Upper lobe of left lung (tissue), 4 donors: ENCODE measurements around the gene SLC25A21.

Source experiments
- POLR2AphosphoS5 ChIP-seq, 2 donors: sonication (generic); formaldehyde crosslinking; IDR thresholded peaks; one replicate each; pipeline ENCODE4 v1.5.1; 2017; ENCODE audit warnings: antibody characterized with exemption in 2 of 2
- TF ChIP-seq, protein P1 (sequence below), 6 experiments: fragments of 450-650 bp in 4 of 6; fragments of 200-600 bp in 2 of 6; sonication (generic) in 2 of 6; IDR thresholded peaks; one replicate each; pipeline ENCODE4 v1.5.1; 2016 to 2019; ENCODE audit warnings: antibody characterized with exemption in 6 of 6

DNA sequence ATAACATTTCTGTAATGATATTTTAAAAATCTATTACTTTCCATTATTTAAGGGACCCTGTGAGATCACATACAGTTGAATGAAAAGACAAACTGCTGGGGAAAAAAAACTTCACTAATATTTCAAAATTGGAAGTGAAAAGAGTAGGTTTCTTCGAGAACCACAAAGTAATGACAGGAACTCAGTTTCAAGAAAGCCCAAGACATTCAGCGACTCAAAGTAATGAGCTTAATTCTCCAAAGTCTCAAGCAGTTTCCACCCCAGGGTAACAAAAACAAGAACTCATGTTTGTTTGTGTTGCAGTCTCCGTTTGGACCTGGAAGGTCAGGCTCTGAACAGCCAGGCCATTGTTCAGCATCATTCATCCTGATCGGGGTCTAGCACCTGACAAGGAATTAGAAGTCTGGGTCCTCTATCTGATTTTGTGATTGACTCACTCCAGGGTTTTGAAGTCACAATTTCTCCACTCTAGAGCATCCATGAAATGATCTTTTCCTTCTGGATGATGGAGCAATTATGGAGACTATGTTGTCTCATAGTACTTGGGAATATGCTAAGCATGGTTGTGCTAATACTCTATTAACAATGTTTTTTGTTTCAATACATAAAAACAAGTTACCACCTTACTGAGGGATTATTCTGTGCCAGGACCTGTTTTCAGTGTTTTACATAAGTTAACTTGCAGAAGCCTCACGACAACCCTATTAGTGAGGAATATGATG lies 126.9 kb downstream of the SLC25A21 start:
- no peak for TF ChIP-seq POLR2AphosphoS5 (IDR thresholded peaks at IDR 0.05)
- TF ChIP-seq, protein P1, sequence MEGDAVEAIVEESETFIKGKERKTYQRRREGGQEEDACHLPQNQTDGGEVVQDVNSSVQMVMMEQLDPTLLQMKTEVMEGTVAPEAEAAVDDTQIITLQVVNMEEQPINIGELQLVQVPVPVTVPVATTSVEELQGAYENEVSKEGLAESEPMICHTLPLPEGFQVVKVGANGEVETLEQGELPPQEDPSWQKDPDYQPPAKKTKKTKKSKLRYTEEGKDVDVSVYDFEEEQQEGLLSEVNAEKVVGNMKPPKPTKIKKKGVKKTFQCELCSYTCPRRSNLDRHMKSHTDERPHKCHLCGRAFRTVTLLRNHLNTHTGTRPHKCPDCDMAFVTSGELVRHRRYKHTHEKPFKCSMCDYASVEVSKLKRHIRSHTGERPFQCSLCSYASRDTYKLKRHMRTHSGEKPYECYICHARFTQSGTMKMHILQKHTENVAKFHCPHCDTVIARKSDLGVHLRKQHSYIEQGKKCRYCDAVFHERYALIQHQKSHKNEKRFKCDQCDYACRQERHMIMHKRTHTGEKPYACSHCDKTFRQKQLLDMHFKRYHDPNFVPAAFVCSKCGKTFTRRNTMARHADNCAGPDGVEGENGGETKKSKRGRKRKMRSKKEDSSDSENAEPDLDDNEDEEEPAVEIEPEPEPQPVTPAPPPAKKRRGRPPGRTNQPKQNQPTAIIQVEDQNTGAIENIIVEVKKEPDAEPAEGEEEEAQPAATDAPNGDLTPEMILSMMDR (IDR thresholded peaks at IDR 0.05), result no peak
